CD4-positive, alpha-beta T cell treated with Interleukin-6 at 100 ng/mL for 8 hours (primary cell): ENCODE measurements around the gene RAPGEF4.

Experiments
- DNase-seq: peaks from one replicate; pipeline ENCODE4 v3.0.0-alpha.2; 2020; ENCODE audit warnings: mixed read lengths, low spot score

RAPGEF4 gene

DNA sequence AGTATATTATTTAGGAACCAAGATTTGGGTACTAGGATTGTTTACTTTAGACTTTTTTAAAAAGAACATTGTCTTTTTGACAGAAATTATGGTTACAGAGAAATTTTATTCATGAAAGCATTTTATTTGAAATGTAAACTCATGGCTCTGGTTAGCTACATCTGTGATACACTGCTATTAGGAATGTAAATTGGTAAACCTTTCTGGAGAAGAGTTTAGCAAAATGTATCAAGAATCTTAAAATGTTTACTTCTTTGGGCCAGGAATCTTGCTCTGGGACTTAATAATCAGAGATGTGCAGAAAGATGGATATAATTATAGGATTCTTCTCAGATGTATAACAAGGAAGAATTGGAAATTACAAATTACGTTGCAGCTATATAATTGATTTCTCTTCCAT lies 359.7 kb downstream of the RAPGEF4 start:
- no peak for DNase-seq

DNA sequence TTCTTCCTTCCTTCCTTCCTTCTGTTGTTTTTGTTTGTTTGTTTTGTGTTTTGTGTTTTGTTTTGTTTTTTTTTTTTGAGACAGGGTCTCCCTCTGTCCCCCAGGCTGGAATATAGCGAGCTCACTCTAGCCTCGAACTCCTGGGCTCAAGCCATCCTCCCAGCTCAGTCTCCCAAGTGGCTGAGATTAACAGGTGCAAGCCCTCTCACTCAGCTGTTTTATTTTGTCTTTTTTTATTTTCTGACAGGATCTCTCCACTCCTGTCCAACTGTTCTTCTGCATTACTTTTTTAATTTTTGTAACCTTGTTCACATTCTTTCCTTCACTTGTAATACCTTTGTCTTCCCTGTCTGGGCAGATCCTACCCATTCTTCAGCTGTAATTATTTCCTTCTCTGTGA lies 363.6 kb downstream of the RAPGEF4 start:
- DNase-seq = no peak

DNA sequence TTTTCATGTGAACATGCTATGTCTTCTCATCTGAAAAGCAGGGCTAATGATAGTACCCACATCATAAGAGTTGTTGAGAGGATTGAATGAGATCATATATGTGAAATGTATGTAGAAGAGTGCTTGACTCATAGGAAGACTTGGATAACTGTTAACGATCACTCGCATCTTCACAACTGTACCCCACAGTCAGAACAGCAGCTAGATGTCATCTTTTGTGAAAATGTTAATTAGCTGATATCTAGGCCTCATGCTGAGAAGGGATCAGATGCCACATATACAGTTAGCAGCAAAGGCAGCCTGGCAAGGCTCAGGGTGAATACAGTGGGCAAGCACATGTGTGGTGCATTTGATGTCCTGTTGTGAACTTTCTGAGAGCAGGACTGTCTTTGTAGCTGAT lies 364.2 kb downstream of the RAPGEF4 start:
- DNase-seq = no peak

DNA sequence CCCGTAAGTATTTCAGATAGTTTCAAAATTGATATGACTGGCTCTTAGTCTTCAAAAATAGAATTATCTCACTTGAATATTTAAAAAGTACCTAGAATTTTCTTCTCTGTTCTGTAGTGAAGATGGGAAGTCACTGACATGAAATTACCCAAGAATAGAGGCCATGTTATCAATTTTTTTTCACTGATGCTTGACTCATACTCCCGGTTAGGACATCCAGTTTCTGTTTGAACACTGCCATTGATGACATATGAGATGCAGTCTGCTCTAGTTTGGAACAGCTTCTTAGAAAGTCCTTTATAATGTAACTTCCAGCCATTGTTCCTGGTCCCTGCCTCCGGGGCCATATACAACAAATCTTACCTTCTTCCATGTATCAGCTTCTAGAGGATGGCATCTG lies 366.0 kb downstream of the RAPGEF4 start:
- DNase-seq = no peak
